Activated CD4-positive, alpha-beta T cell treated with anti-CD3 and anti-CD28 coated beads, Interleukin-2, amount 10 ng/mL, durations not matched to agents 7 days and 5 days (primary cell): ENCODE measurements around the gene EXOC2. TPM values are rescaled to one million over a fixed set of nuclear protein-coding genes. Genes with fewer than 3 reads are reported as not detected.

ENCODE experiments used
- CTCF ChIA-PET: fragments of 350-600 bp; sonication (Branson Sonifier 250); formaldehyde crosslinking; loops from one replicate; lab custom pipeline; 2021; ENCODE audit warnings: antibody characterized with exemption; lab: Charles Lee
- POLR2A ChIA-PET: fragments of 350-600 bp; sonication (Branson Sonifier 250); formaldehyde crosslinking; loops from one replicate; lab custom pipeline; 2021; ENCODE audit warnings: antibody characterized with exemption; lab: Charles Lee
- DNase-seq: peaks from one replicate; pipeline ENCODE4 v3.0.0-alpha.2; 2020
- H3K27ac Mint-ChIP-seq: one replicate; pipeline ENCODE4 v1.8.0; 2021; ENCODE audit warnings: mild to moderate bottlenecking, moderate library complexity, mixed read lengths
- H3K27me3 Mint-ChIP-seq: one replicate; pipeline ENCODE4 v1.8.0; 2021; ENCODE audit warnings: mixed read lengths
- H3K36me3 Mint-ChIP-seq: one replicate; pipeline ENCODE4 v1.8.0; 2021; ENCODE audit warnings: low read depth, mixed read lengths
- H3K4me1 Mint-ChIP-seq: one replicate; pipeline ENCODE4 v1.8.0; 2021; ENCODE audit warnings: mixed read lengths
- H3K4me3 Mint-ChIP-seq: one replicate; pipeline ENCODE4 v1.8.0; 2021; ENCODE audit warnings: mild to moderate bottlenecking, moderate library complexity, mixed read lengths
- H3K9me3 Mint-ChIP-seq: one replicate; pipeline ENCODE4 v1.8.0; 2021; ENCODE audit warnings: mixed read lengths
- total RNA-seq, 2 experiments: library from RNA; stranded (reverse); gene quantifications; one replicate each; pipeline ENCODE4 v1.2.3, GENCODE V29; 2021

EXOC2 gene, protein sequence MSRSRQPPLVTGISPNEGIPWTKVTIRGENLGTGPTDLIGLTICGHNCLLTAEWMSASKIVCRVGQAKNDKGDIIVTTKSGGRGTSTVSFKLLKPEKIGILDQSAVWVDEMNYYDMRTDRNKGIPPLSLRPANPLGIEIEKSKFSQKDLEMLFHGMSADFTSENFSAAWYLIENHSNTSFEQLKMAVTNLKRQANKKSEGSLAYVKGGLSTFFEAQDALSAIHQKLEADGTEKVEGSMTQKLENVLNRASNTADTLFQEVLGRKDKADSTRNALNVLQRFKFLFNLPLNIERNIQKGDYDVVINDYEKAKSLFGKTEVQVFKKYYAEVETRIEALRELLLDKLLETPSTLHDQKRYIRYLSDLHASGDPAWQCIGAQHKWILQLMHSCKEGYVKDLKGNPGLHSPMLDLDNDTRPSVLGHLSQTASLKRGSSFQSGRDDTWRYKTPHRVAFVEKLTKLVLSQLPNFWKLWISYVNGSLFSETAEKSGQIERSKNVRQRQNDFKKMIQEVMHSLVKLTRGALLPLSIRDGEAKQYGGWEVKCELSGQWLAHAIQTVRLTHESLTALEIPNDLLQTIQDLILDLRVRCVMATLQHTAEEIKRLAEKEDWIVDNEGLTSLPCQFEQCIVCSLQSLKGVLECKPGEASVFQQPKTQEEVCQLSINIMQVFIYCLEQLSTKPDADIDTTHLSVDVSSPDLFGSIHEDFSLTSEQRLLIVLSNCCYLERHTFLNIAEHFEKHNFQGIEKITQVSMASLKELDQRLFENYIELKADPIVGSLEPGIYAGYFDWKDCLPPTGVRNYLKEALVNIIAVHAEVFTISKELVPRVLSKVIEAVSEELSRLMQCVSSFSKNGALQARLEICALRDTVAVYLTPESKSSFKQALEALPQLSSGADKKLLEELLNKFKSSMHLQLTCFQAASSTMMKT
- 10 to 100 TPM; 42.7 to 43.6 TPM for total RNA-seq

DNA sequence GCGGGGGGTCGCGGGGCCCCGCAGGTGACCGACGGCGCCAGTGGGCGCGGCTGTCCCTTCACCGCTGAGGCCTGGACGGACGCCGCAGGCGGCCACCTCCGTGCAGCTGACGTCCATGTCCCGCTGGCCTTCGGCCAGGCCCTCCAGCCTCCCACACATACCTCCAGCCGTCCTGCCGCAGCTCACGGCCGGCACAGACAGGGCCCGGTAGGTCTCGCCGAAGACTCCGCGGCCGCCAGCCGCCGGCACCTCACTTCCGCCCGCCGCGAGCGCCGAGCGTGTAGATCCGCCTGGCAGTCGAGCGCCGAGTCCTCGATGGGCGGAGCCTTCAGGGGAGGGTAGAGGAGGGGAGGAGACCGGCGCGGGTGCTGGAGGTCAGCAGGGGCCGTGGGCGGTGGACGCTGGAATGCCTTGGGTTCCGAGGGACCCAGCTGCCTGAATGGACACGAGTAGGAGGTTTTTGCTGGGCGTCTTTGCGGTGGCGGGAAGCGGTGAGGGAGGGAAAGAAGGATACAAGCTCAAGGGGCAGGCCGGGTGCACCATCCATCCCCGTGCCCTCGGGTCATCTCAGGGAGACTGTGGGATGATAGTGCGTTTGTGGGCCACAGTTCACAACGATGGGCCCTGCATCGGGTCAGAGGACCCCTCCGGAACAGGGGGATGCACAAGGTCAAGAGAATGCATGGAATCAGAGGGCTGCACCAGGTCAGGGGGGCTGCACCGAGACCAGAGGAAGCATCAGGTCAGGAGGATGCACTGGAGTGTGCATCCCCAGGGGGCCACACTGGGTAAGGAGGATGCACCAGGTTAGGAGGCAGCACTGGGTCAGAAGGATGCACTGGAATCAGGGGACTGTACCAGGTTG, at the start of gene EXOC2:
Gene EXOC2, minus strand, starts transcription at position 282 of the 865 bp plus-strand sequence. CDS start 55,321 bp downstream, outside the sequence.
- POLR2A ChIA-PET, result interaction anchor here (0.5 to 1.2 kb wide), 3 partner anchors 9 to 304 kb away, joined by 3 read pairs; partner anchors contain the start of gene IRF4
- H3K27me3 Mint-ChIP-seq, result no peaks in the 10 kb centered on the region
- peaks cover 9% of the 10 kb centered on the region for H3K36me3 Mint-ChIP-seq
- DNase-seq, result peak; percentile 87
- CTCF ChIA-PET, result interaction anchor here (0.5 to 3.8 kb wide), 7 partner anchors 10 to 134 kb away, joined by 3 to 16 read pairs (median 5); no protein-coding TSS in a partner anchor
- H3K9me3 Mint-ChIP-seq, result no peaks in the 10 kb centered on the region
- peak within 1 kb of the TSS; percentile 95 for H3K4me3 Mint-ChIP-seq
- H3K4me1 Mint-ChIP-seq, result peaks cover 30% of the 10 kb centered on the region
- H3K27ac Mint-ChIP-seq, result peak within 1 kb of the TSS; percentile 89

DNA sequence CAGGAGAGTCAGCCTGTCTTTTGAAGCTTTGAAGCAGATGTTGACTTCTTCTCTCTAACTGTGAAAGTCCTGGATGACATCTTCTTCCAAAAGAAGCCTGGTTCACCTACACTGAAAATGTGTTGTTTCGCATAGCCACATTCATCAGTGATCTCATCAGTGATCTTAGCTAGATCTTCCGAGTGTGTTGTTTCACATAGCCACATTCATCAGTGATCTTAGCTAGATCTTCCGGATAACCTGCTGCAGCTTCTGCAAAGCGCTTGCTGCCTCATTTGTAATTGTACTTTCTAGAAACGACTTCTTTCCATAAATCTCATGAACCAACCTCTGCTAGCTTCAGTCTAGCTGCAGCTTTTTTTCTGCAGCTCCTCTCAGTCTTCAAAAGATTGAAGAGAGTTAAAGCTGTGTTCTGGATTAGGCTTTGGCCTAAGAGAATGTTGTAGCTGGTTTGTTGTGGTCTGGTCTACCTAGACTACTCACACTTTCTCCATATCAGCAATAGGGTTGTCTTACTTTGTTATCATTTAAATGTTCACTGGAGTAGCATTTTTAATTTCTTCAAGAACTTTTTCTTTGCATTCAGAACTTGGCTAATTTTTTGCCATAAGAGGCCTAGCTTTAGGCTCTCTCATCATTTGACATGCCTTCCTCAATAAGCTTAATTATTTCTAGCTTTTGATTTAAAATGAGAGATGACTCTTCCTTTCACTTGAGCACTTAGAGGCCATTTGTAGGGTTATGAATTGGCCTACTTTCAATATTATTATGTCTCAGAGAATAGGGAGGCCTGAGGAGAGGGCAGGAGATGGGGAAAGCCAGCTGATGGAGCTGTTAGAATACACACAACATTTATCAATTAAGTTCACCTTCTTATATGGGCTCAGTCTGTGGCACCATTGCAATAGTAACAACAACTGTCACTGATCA, 48.7 kb upstream of the EXOC2 start:
- POLR2A ChIA-PET, result no interaction called here

GRCh38 chr6:736657-737446, 43.9 kb upstream of the EXOC2 start:
- no peak for DNase-seq
- no peaks in the 10 kb centered on the region for H3K36me3 Mint-ChIP-seq
- no peaks in the 10 kb centered on the region for H3K9me3 Mint-ChIP-seq
- peaks cover 5% of the 10 kb centered on the region for H3K4me1 Mint-ChIP-seq
- H3K27me3 Mint-ChIP-seq, result peaks cover 8% of the 10 kb centered on the region
- POLR2A ChIA-PET, result no interaction called here
- CTCF ChIA-PET, result interaction anchor here (1.6 kb wide), 1 partner anchor 15 kb away, joined by 4 read pairs; no protein-coding TSS in a partner anchor
- no peak overlapping the region for H3K4me3 Mint-ChIP-seq
- H3K27ac Mint-ChIP-seq, result no peak overlapping the region

More for the DNA sequence above, 48.7 kb upstream of the EXOC2 start:
- CTCF ChIA-PET, result interaction anchor here (1.0 to 1.2 kb wide), 3 partner anchors 20 to 40 kb away, joined by 3 to 4 read pairs (median 3); no protein-coding TSS in a partner anchor
- H3K36me3 Mint-ChIP-seq, result no peaks in the 10 kb centered on the region
- no peak for DNase-seq
- no peak overlapping the region for H3K4me3 Mint-ChIP-seq
- no peaks in the 10 kb centered on the region for H3K27me3 Mint-ChIP-seq
- no peaks in the 10 kb centered on the region for H3K9me3 Mint-ChIP-seq
- no peak overlapping the region for H3K27ac Mint-ChIP-seq
- peaks cover 5% of the 10 kb centered on the region for H3K4me1 Mint-ChIP-seq

GRCh38 chr6:733431-734219, 40.7 kb upstream of the EXOC2 start:
- Mint-ChIP-seq H3K9me3 (no peaks in the 10 kb centered on the region), H3K27me3 (peaks cover 23% of the 10 kb centered on the region), H3K4me1 (no peaks in the 10 kb centered on the region), H3K27ac (no peak overlapping the region), H3K4me3 (no peak overlapping the region), H3K36me3 (no peaks in the 10 kb centered on the region)
- CTCF ChIA-PET, result interaction anchor here (0.9 kb wide), 1 partner anchor 12 kb away, joined by 3 read pairs; no protein-coding TSS in a partner anchor
- DNase-seq, result no peak
- POLR2A ChIA-PET, result no interaction called here

GRCh38 chr6:731924-732323, 39.0 kb upstream of the EXOC2 start:
- no peak for DNase-seq
- Mint-ChIP-seq H3K27ac (no peak overlapping the region), H3K9me3 (no peaks in the 10 kb centered on the region), H3K27me3 (peaks cover 31% of the 10 kb centered on the region), H3K4me1 (no peaks in the 10 kb centered on the region), H3K36me3 (no peaks in the 10 kb centered on the region), H3K4me3 (no peak overlapping the region)
- ChIA-PET POLR2A (no interaction called here), CTCF (no interaction called here)

- DNase-seq, result no peak
- H3K4me1 Mint-ChIP-seq, result no peaks in the 10 kb centered on the region
- ChIA-PET POLR2A (no interaction called here), CTCF (interaction anchor here (0.6 to 1.0 kb wide), 2 partner anchors 8 to 137 kb away, joined by 3 to 4 read pairs; no protein-coding TSS in a partner anchor)
- no peak overlapping the region for H3K27ac Mint-ChIP-seq
- H3K36me3 Mint-ChIP-seq, result no peaks in the 10 kb centered on the region
- H3K27me3 Mint-ChIP-seq, result peaks cover 42% of the 10 kb centered on the region
- H3K9me3 Mint-ChIP-seq, result no peaks in the 10 kb centered on the region
- no peak overlapping the region for H3K4me3 Mint-ChIP-seq
These were observed 36.8 kb upstream of the EXOC2 start for GRCh38 chr6:729606-730320.

- H3K9me3 Mint-ChIP-seq, result no peaks in the 10 kb centered on the region
- DNase-seq, result no peak
- no peaks in the 10 kb centered on the region for H3K36me3 Mint-ChIP-seq
- H3K4me1 Mint-ChIP-seq, result no peaks in the 10 kb centered on the region
- H3K4me3 Mint-ChIP-seq, result no peak overlapping the region
- H3K27ac Mint-ChIP-seq, result no peak overlapping the region
- ChIA-PET CTCF (interaction anchor here (0.6 kb wide), 3 partner anchors 10 to 670 kb away, joined by 3 to 4 read pairs (median 3); no protein-coding TSS in a partner anchor), POLR2A (no interaction called here)
- H3K27me3 Mint-ChIP-seq, result peaks cover 36% of the 10 kb centered on the region
These were observed 34.9 kb upstream of the EXOC2 start for GRCh38 chr6:727856-728255.

GRCh38 chr6:723540-723939, 30.6 kb upstream of the EXOC2 start:
- Mint-ChIP-seq H3K27ac (no peak overlapping the region), H3K36me3 (no peaks in the 10 kb centered on the region), H3K4me1 (peaks cover 6% of the 10 kb centered on the region), H3K9me3 (no peaks in the 10 kb centered on the region), H3K4me3 (no peak overlapping the region), H3K27me3 (peaks cover 20% of the 10 kb centered on the region)
- ChIA-PET POLR2A (no interaction called here), CTCF (interaction anchor here (0.6 kb wide), 1 partner anchor 224 kb away, joined by 5 read pairs; no protein-coding TSS in a partner anchor)
- DNase-seq, result no peak

GRCh38 chr6:722608-723007, 29.7 kb upstream of the EXOC2 start:
- CTCF ChIA-PET, result interaction anchor here (1.0 to 2.2 kb wide), 10 partner anchors 8 to 319 kb away, joined by 3 to 12 read pairs (median 4); partner anchors contain the start of gene EXOC2
- H3K27me3 Mint-ChIP-seq, result peaks cover 16% of the 10 kb centered on the region
- peaks cover 6% of the 10 kb centered on the region for H3K4me1 Mint-ChIP-seq
- no peaks in the 10 kb centered on the region for H3K36me3 Mint-ChIP-seq
- H3K4me3 Mint-ChIP-seq, result no peak overlapping the region
- no peaks in the 10 kb centered on the region for H3K9me3 Mint-ChIP-seq
- POLR2A ChIA-PET, result interaction anchor here (0.6 kb wide), 1 partner anchor 749 kb away, joined by 3 read pairs; no protein-coding TSS in a partner anchor
- no peak for DNase-seq
- no peak overlapping the region for H3K27ac Mint-ChIP-seq
